GM21367 (cell line): ENCODE results near the gene SNX8.
A peak's percentile ranks its signal among the peaks of the same experiment; 100 is the strongest.
"Not testable (repeated sequence)": the region's sequence is repeated elsewhere in the genome, so short reads cannot be mapped to it uniquely, and the experiment has no call there.

Experiments
- ATAC-seq: cut with Tn5 transposase; IDR thresholded peaks from one replicate; pipeline ENCODE4 v1.9.1; 2021; ENCODE audit not compliant: unreplicated experiment

Gene SNX8

DNA sequence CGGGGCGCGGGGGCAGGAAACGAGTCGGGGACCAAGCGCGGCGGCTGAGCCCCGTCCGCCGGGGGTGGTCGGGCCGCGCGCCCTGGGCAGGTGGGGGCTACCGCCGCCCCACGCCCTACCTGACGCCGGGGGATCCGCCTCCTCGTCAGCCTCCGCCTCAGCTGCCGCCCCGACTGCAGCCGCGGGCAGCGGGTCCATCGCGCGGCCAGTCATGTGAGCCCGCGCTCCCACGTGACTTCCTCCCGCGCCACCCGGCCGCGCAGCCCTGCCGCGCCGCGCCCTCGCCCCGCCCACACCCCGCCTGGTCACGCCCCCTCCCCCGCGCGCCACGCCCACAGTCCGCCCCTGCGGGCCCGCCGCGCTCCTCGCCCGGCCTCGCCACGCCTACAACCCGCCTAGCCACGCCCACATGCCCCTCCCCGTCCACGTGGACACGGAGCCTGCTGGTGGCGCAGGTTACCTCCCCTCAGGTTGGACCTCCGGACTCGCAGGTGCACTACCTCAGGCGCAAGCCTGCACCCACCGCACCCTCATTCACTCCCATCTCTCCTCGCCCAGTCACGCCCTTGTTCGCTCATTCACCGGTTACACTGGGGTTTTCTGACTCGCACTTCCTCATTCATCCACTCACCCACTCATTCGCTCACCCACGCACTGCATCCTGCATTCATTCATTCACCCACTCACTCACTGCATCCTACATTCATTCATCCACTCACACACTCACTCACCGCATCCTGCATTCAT is at the start of gene SNX8:
Gene SNX8 (minus strand): TSS at position 233 of the 747 bp plus-strand sequence. CDS start 20 bp downstream, at position 213.
- peak; percentile 56 for ATAC-seq

DNA sequence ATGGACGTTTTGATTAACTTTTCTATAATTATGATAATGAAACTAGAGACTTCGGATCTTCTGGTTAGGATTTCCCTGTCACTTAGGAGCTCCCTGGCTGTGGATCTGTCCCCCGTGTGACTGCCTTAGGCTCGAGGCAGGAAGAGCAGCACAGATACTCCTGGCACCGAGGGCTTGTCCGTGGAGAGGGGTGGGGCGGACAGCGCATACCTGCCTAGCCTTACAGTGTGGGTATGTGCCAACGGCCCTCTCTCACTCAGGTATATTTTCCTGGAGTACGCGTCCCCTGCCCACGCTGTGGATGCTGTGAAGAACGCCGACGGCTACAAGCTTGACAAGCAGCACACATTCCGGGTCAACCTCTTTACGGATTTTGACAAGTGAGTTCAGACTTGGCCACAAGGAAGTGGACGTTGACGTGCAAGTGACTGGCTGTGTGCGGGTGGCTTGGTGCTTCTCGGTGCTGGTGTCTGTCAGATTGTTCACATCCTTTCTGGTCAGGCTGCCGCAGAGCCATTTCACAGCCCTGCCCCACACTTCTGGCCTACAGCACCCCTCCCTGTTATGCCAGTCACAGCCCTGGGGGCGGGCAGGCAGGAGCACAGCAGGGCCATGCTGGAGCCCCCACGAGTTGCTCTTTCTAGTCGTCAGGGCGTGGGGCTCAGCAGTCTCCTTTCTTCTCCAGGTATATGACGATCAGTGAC is 48.3 kb upstream of the SNX8 start:
- ATAC-seq, result no peak

DNA sequence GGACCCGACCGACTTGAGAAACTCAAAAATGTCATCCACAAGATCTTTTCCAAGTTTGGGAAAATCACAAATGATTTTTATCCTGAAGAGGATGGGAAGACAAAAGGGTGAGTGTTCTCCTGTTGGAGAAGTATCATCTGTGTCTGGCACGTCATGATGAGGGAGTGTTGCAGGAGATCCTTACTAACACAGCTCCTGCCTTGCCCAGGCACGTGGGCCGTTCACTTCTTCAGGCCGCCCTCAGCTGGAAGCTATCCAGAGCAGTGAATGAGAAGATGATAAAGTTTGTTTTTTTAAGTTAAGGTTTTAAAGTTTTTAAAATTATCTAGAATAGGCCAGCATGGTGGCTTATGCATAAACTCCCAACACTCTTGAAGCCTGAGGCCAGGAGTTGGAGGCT is 46.6 kb upstream of the SNX8 start:
- ATAC-seq, result no peak

- ATAC-seq, result no peak
These were observed 45.4 kb upstream of the SNX8 start for GRCh38 chr7:2359610-2360009.

GRCh38 chr7:2358968-2359527 is 44.8 kb upstream of the SNX8 start:
- ATAC-seq, result no peak

DNA sequence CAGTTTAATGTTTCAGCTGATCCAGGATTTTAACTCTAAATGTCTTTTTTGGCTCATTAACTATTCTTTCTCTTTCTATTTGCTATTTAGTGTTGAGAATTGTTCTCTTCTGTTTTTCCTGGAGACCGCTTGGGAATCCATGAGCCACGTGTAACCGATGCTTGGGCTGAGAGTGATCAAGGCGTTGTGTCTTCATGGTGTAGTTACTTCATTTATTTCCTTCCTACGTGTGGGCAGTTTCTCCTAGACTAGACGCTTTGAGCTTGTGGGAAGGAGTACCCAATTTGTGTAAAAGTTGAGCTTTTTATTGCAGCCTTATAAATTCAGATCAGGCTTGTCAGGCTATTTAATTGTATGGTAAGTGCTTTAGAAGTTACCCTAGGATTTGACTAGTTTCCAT is 43.3 kb upstream of the SNX8 start:
- no peak for ATAC-seq

DNA sequence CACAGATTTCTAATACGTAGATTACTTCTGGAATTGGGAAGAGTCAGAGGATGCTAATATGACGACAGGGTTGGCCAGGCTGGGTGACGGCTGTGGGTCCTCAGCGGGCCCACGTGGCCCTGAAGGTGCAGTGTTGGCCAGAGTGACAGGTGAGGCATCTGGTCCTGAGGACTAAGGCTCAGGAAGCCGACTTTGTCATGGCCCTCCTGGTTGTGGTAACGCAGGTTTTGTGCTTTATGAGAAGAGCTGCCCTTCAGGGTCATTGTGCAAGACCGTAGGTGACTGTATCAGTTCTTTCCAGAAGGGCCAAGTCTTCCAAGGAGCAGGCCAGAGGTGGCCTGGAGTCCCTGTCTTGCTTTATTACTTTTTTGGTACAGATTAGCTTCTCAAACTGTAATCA is 42.9 kb upstream of the SNX8 start:
- no peak for ATAC-seq

- ATAC-seq, result no peak
These were observed 41.4 kb upstream of the SNX8 start for GRCh38 chr7:2355705-2356008.

DNA sequence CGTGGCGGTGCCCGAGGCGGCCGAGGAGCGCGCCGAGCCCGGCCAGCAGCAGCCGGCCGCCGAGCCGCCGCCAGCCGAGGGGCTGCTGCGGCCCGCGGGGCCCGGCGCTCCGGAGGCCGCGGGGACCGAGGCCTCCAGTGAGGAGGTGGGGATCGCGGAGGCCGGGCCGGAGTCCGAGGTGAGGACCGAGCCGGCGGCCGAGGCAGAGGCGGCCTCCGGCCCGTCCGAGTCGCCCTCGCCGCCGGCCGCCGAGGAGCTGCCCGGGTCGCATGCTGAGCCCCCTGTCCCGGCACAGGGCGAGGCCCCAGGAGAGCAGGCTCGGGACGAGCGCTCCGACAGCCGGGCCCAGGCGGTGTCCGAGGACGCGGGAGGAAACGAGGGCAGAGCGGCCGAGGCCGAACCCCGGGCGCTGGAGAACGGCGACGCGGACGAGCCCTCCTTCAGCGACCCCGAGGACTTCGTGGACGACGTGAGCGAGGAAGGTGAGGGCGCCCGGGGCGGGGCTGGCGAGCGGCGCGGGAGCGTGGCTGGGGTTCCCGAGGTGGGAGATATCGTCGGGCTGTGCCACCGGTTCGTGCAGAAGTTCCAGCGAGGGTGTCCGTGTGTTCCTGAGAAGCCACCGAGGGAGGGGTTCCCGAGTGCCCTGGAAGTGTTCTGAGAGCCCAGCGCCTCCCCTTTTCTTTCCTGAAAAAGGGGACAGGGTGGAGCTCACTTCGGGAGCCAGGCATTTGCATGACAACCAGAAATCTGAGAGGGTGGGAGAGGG is 40.9 kb upstream of the SNX8 start:
- ATAC-seq, result peak; percentile 5

GRCh38 chr7:2354186-2354938 is 40.1 kb upstream of the SNX8 start, which contains the start of gene EIF3B:
EIF3B (plus strand) TSS chr7:2354827; CDS start chr7:2354922, 95 bp downstream.
- ATAC-seq, result peak; percentile 72

GRCh38 chr7:2353936-2354185 is 39.6 kb upstream of the SNX8 start:
- peak; percentile 45 for ATAC-seq

GRCh38 chr7:2353113-2353935 is 39.1 kb upstream of the SNX8 start:
- no peak for ATAC-seq

GRCh38 chr7:2350861-2351260 is 36.6 kb upstream of the SNX8 start:
- ATAC-seq, result no peak

GRCh38 chr7:2350055-2350454 is 35.8 kb upstream of the SNX8 start:
- no peak for ATAC-seq

GRCh38 chr7:2347351-2348063 is 33.3 kb upstream of the SNX8 start:
- ATAC-seq, result peak; percentile 14

DNA sequence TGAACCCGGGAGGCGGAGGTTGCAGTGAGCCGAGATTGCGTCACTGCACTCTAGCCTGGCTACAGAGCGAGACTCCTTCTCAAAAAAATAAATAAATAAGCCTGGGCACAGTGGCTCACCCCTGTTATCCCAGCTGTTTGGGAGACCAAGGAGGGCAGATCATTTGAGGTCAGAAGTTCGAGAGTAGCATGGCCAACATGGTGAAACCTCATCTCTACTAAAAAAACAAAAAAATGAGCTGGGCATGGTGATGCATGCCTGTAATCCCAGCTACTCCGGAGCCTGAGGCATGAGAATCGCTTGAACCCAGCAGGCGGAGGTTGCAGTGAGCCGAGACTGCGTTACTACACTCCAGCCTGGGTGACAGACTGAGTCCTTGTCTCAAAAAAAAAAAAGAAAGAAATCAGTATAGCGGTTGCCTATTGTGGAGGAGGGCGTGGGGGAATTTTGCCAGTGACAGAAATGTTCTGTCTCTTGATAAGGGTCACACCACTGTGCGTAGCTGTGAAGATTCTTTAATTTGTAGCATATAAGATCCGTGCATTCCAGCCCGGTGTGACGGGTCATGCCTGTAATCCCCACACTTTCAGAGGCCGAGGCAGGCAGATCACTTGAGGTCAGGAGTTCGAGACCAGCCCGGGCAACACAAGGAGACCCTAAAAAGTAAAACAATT is 22.5 kb upstream of the SNX8 start:
- ATAC-seq, result no peak

- not testable (repeated sequence) for ATAC-seq
These were observed 18.5 kb upstream of the SNX8 start for GRCh38 chr7:2332606-2333231.

DNA sequence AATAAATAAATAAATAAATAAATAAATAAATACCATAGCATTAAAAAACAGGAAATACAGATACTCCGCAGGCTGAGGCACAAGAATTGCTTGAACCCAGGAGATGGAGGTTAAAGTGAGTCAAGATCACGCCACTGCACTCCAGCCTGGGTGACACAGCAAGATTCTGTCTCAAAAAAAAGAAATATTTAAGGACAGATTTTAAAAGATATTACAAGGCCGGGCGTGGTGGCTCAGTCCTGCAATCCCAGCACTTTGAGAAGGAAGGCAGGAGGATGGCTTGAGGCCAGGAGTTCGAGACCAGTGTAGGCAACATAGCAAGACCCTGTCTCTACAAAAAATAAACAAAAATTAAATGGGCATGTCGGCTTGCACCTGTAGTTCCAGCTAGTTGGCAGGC is 17.5 kb upstream of the SNX8 start:
- no peak for ATAC-seq

GRCh38 chr7:2330493-2330892 is 16.3 kb upstream of the SNX8 start:
- no peak for ATAC-seq
